Peyer's patch (tissue), 4 donors: ENCODE measurements around the gene UCKL1. TPM values are rescaled to one million over a fixed set of nuclear protein-coding genes. Genes with fewer than 3 reads are reported as not detected.
A peak's percentile ranks its signal among the peaks of the same experiment; 100 is the strongest.

ENCODE experiments used
- DNase-seq, 3 donors: peaks; one replicate each; pipeline ENCODE4 v3.0.0-alpha.2; 2017 to 2019
- H3K27ac ChIP-seq, 4 donors: fragments of 200-600 bp; sonication (generic); one replicate each; pipeline ENCODE4 v1.5.1; 2016 to 2019
- H3K27me3 ChIP-seq, 2 donors: fragments of 200-600 bp; sonication (generic); one replicate each; pipeline ENCODE4 v1.5.1; 2019
- H3K36me3 ChIP-seq, 3 donors: fragments of 200-600 bp; sonication (generic); one replicate each; pipeline ENCODE4 v1.5.1; 2016 to 2019
- H3K4me1 ChIP-seq, 4 donors: fragments of 200-600 bp; sonication (generic); one replicate each; pipeline ENCODE4 v1.5.1; 2016 to 2019
- H3K4me3 ChIP-seq, 4 donors: fragments of 200-600 bp; sonication (generic); 1 replicate in 3 of 4; 2 replicates in 1 of 4; pipeline ENCODE4 v1.5.1; 2016 to 2019; ENCODE audit warnings: mild to moderate bottlenecking in 1 of 4
- H3K9me3 ChIP-seq, 4 donors: fragments of 200-600 bp; sonication (generic); one replicate each; pipeline ENCODE4 v1.5.1; 2016 to 2019; ENCODE audit warnings: mild to moderate bottlenecking in 1 of 4
- POLR2A ChIP-seq, 2 donors: fragments of 450-650 bp; IDR thresholded peaks; one replicate each; pipeline ENCODE4 v1.5.1; 2017; ENCODE audit warnings: antibody characterized with exemption in 2 of 2, mild to moderate bottlenecking in 2 of 2, moderate library complexity in 2 of 2
- total RNA-seq, 4 donors: library from RNA; depleted of rRNA; stranded (reverse); fragments of >200 nt; gene quantifications; one replicate each; pipeline ENCODE4 v1.1.0, GENCODE V29; 2016
- TF ChIP-seq, protein P1 (sequence below), 6 experiments: fragments of 450-650 bp in 4 of 6; fragments of 200-600 bp in 2 of 6; sonication (generic) in 1 of 6; IDR thresholded peaks; one replicate each; pipeline ENCODE4 v1.5.1; 2017 to 2019; ENCODE audit warnings: antibody characterized with exemption in 6 of 6, mild to moderate bottlenecking in 3 of 6, moderate library complexity in 1 of 6

Gene UCKL1
- total RNA-seq, 4 donors from 2014 or later = 70.4 to 189 (median 136) TPM

DNA sequence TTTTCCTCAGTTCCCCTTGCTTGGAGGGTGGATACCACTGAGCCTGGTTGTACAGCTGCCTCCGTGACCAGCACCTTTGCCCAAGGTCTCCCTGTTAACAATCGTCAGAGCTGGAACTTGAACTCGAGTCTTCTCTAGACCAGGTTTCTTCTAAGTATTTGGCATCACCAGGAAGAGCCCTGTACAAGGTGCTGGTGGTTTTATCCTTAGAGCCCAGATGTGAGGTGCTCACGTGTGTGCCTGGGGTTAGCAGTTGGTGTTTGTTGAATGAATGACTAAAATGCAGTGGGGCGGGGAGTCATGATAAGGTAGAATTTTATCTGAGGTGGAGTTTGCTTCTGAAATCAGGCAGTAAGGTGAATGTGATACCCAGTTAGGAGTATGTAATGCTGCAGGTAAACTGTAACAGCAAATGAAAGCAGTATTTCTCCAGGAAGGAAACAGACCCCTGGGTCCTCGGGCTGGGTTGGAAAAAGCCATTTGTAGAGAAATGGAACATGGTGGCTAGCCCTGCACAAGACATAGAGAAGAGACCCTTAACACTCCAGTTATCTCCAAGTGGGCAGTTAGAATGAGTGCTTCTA is 58.1 kb downstream of the UCKL1 start:
- Histone ChIP-seq H3K4me3 (no peak overlapping the region), H3K36me3 (peaks cover 0 to 6% (median 0%) of the 10 kb centered on the region in 3 donors), H3K27me3 (no peaks in the 10 kb centered on the region), H3K4me1 (peaks cover 3 to 59% (median 14%) of the 10 kb centered on the region in 4 donors), H3K9me3 (no peaks in the 10 kb centered on the region), H3K27ac (peak overlapping the region in 1 of 4 donors; percentile 28)
- TF ChIP-seq POLR2A (IDR thresholded peaks at IDR 0.05) = no peak
- TF ChIP-seq, protein P1, sequence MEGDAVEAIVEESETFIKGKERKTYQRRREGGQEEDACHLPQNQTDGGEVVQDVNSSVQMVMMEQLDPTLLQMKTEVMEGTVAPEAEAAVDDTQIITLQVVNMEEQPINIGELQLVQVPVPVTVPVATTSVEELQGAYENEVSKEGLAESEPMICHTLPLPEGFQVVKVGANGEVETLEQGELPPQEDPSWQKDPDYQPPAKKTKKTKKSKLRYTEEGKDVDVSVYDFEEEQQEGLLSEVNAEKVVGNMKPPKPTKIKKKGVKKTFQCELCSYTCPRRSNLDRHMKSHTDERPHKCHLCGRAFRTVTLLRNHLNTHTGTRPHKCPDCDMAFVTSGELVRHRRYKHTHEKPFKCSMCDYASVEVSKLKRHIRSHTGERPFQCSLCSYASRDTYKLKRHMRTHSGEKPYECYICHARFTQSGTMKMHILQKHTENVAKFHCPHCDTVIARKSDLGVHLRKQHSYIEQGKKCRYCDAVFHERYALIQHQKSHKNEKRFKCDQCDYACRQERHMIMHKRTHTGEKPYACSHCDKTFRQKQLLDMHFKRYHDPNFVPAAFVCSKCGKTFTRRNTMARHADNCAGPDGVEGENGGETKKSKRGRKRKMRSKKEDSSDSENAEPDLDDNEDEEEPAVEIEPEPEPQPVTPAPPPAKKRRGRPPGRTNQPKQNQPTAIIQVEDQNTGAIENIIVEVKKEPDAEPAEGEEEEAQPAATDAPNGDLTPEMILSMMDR (IDR thresholded peaks at IDR 0.05) = no peak
- no peak for DNase-seq

- DNase-seq = peak; percentile 65 to 83 (median 77)
- H3K9me3 ChIP-seq = no peaks in the 10 kb centered on the region
- peaks cover 0 to 6% (median 0%) of the 10 kb centered on the region in 3 donors for H3K36me3 ChIP-seq
- peak overlapping the region; percentile 75 to 94 (median 84) for H3K27ac ChIP-seq
- H3K4me1 ChIP-seq = peaks cover 3 to 63% (median 12%) of the 10 kb centered on the region in 4 donors
- TF ChIP-seq, protein P1 (IDR thresholded peaks at IDR 0.05) = no peak
- peak; percentile 58 to 59 for TF ChIP-seq POLR2A (IDR thresholded peaks at IDR 0.05)
- H3K27me3 ChIP-seq = no peaks in the 10 kb centered on the region
- H3K4me3 ChIP-seq = peak overlapping the region; percentile 58 to 87 (median 64)
These were observed 59.7 kb downstream of the UCKL1 start for GRCh38 chr20:63896264-63897105.

- H3K36me3 ChIP-seq = peaks cover 0 to 9% (median 0%) of the 10 kb centered on the region in 3 donors
- peaks cover 0 to 58% (median 12%) of the 10 kb centered on the region in 4 donors for H3K4me1 ChIP-seq
- no peaks in the 10 kb centered on the region for H3K9me3 ChIP-seq
- no peak for TF ChIP-seq POLR2A (IDR thresholded peaks at IDR 0.05)
- TF ChIP-seq, protein P1 (IDR thresholded peaks at IDR 0.05) = no peak
- peak overlapping the region; percentile 58 to 87 (median 64) for H3K4me3 ChIP-seq
- no peaks in the 10 kb centered on the region for H3K27me3 ChIP-seq
- H3K27ac ChIP-seq = peak overlapping the region; percentile 75 to 94 (median 84)
- no peak for DNase-seq
These were observed 60.3 kb downstream of the UCKL1 start for GRCh38 chr20:63895952-63896263.

DNA sequence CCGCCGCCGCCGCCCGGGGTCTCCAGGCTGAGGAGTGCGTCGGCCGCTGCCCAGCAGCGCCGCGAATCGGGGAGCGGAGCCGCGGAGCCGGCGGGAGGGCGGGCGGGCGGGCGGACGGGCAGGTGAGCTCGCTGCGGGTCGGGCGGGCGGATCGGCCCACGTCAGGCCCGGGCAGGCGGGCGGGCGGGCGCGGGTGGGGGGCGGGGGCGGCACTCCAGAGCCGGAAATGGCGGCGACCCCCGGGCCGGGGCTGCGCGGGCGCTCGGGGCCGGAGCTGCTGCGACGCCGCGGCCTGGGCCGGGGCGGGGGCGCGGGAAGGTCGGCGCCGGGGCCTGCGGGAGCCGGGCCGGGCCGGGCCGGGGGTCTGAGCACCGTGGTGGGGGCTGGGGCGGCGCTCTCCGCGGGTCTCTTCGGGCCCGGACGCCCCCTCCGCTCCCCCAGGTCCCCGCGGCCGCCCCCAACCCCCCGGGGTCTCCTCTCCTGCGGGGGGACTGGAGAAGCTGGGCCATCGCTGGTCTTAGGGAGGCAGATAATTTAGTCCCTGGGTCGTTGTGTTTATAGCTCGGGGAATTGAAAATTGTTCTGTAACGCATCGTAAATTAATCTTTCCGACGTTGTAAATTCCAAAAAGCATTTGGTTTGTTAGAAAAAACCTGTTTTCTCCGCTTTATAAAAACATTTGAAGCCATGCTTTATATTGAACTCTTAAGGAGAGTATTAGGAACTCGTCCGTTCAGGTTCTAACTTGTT is 60.8 kb downstream of the UCKL1 start:
- H3K27me3 ChIP-seq = no peaks in the 10 kb centered on the region
- peak overlapping the region; percentile 75 to 94 (median 84) for H3K27ac ChIP-seq
- H3K4me3 ChIP-seq = peak overlapping the region; percentile 58 to 87 (median 64)
- no peak for DNase-seq
- no peak for TF ChIP-seq POLR2A (IDR thresholded peaks at IDR 0.05)
- TF ChIP-seq, protein P1 (IDR thresholded peaks at IDR 0.05) = no peak
- peaks cover 0 to 62% (median 12%) of the 10 kb centered on the region in 4 donors for H3K4me1 ChIP-seq
- peaks cover 0 to 14% (median 0%) of the 10 kb centered on the region in 3 donors for H3K36me3 ChIP-seq
- no peaks in the 10 kb centered on the region for H3K9me3 ChIP-seq
